HG02981 (cell line): Measurements from ENCODE around the gene AIF1L.

ENCODE experiments used
- ATAC-seq: cut with Tn5 transposase; IDR thresholded peaks from one replicate; pipeline ENCODE4 v1.9.1; 2021; ENCODE audit warnings: mild to moderate bottlenecking, moderate library complexity; ENCODE audit not compliant: unreplicated experiment

AIF1L gene

GRCh38 chr9:131096269-131097125, at the start of gene AIF1L:
Gene AIF1L (plus strand): TSS chr9:131096531. CDS start chr9:131096630, 99 bp downstream.
- ATAC-seq, result no peak

- peak; percentile 61 for ATAC-seq
Measured at GRCh38 chr9:131046581-131047202, 49.6 kb upstream of the AIF1L start.

- ATAC-seq, result no peak
Measured at GRCh38 chr9:131048332-131048731, 48.0 kb upstream of the AIF1L start.

GRCh38 chr9:131048820-131049219, 47.5 kb upstream of the AIF1L start:
- ATAC-seq, result no peak

- ATAC-seq, result no peak
Measured at GRCh38 chr9:131049829-131050715, 46.3 kb upstream of the AIF1L start.

GRCh38 chr9:131050831-131051230, 45.5 kb upstream of the AIF1L start:
- ATAC-seq, result no peak

GRCh38 chr9:131051592-131052517, 44.5 kb upstream of the AIF1L start:
- ATAC-seq, result no peak

GRCh38 chr9:131053896-131054295, 42.4 kb upstream of the AIF1L start:
- ATAC-seq, result no peak

GRCh38 chr9:131056781-131057506, 39.4 kb upstream of the AIF1L start:
- no peak for ATAC-seq

- ATAC-seq, result no peak
Measured at GRCh38 chr9:131060900-131061630, 35.3 kb upstream of the AIF1L start.

GRCh38 chr9:131062969-131063368, 33.4 kb upstream of the AIF1L start:
- no peak for ATAC-seq

- ATAC-seq, result no peak
Measured at GRCh38 chr9:131065599-131065998, 30.7 kb upstream of the AIF1L start.

- ATAC-seq, result no peak
Measured at GRCh38 chr9:131067625-131068024, 28.7 kb upstream of the AIF1L start.

GRCh38 chr9:131068076-131068816, 28.1 kb upstream of the AIF1L start:
- ATAC-seq, result no peak

GRCh38 chr9:131069699-131070098, 26.6 kb upstream of the AIF1L start:
- no peak for ATAC-seq

- no peak for ATAC-seq
Measured at GRCh38 chr9:131072107-131072870, 24.0 kb upstream of the AIF1L start.

- no peak for ATAC-seq
Measured at GRCh38 chr9:131072871-131073237, 23.5 kb upstream of the AIF1L start.
